ENCODE measurements around the gene MEI4.
"Not testable (repeated sequence)": the region's sequence is repeated elsewhere in the genome, so short reads cannot be mapped to it uniquely, and the experiment has no call there.

Gene MEI4

DNA sequence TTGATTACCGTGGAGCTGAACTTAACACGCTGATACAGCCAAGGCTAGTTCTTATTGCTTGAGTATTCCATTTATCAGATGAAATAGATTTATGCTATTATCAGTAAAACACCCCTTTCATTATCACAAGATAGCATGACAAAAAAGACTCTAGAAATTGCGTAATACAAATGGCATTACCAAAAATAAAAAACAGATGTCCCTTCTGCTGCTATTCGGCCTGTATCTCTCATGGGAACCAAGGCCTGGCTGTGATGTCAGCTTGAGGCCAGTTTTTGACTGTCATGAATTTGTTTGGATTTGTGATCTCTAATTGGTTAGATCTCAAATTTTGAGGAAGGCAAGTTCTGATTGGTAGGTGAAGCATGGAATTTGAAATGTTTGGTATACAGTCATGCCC is 25.2 kb downstream of the MEI4 start:
- DNase-seq (ENCODE audit: low read depth): no peak

DNA sequence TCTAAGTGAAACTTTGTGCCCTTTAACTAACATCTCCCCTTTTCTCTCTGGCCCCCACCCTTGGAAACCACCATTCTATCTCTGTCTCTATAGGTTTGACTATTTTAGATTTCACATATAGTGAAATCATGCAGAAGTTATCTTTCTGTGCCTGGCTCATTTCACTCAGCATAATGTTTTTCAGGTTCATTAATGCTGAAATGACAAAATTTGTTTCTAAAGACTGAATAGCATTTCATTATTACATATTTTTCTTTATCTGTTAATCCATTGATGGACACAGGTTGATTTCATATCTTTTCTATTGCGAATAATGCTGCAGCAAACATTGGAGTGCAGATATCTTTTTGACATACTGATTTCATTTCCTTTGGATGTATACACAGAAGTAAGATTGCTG is 30.7 kb downstream of the MEI4 start:
- no peak for DNase-seq (ENCODE audit: low read depth)

DNA sequence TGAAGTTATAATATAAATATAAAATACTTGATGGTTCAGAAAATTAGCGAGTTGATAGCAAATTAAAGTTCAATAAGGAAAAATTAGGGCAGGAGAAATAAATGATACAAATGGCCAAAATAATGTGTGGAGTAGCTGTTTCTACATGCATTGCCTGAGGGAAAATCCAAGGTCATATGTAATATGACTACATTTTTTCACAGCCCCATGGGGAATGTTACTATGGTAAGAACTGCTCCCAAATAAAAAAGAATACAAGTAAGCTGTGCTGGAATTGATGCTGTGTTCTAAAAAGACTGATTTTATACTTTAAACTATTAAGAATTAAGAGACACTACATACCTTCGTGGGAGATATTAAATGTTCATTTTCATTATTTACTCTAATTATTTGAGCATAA is 34.1 kb downstream of the MEI4 start:
- no peak for DNase-seq (ENCODE audit: low read depth)

DNA sequence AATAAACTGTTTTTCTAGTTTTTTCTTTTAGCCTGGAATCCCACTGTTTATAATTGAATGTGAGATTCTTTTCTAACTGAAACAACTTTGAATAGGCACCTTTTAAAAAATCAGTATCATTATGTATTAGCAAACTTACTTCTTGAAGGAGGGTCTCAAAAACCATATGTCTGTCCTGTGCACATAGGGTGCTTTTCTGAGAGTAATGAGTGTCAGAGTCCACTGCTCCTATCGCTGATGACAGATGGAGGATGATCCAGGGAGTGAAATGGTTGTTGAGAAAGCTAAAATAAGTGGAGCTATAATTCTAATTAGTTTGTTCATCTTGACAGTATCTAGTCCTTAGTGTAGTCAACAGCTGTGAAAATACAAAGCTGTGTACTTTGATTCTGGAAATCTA is 35.8 kb downstream of the MEI4 start:
- no peak for DNase-seq (ENCODE audit: low read depth)

DNA sequence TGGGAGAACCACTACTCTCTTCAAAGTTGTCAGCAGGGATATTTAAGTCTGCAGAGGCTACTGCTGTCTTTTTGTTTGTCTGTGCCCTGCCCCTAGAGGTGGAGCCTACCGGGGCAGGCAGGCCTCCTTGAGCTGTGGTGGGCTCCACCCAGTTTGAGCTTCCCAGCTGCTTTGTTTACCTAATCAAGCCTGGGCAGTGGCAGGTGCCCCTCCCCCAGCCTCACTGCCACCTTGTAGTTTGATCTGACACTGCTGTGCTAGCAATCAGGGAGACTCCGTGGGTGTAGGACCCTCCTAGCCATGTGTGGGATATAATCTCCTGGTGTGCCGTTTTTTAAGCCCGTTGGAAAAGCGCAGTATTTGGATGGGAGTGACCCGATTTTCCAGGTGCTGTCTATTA is 47.3 kb downstream of the MEI4 start:
- DNase-seq (ENCODE audit: low read depth): not testable (repeated sequence)

DNA sequence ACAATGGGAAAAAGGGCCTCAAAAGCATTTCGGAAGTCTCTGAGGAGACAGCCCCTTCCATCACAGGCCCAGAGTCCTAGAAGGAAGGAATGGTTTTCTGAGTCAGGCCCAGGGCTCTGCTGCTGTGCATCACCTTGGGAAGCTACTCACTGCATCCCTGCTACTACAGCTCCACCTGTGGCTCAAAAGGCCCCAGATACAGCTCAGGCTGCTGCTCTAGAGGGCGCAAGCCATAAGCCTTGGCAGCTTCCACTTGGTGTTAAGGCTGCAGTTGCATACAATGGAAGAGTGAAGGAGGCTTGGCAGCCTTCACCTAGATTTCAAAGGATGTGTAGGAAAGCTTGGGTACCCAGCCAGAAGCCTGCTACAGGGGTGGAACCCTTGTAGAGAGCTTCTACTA is 54.8 kb downstream of the MEI4 start:
- no peak for DNase-seq (ENCODE audit: low read depth)

DNA sequence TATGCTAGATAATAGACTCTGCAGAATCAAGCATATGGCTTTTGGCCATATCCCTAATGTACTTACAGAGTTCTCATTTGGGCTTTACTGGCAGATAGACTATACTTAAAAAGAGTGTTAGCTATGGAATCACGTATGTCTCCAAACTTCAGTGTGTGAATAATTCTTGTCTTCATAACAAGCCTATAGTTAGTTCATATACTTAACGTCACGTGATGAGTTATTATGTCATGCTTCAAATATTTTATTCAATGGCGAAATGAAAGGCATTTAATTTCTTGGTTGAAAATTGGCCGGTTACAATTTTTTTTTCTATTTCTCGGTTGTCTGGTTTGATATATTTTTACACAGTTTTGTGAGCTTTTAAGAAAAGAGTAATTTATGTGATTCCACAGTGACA is 62.7 kb downstream of the MEI4 start:
- no peak for DNase-seq (ENCODE audit: low read depth)

DNA sequence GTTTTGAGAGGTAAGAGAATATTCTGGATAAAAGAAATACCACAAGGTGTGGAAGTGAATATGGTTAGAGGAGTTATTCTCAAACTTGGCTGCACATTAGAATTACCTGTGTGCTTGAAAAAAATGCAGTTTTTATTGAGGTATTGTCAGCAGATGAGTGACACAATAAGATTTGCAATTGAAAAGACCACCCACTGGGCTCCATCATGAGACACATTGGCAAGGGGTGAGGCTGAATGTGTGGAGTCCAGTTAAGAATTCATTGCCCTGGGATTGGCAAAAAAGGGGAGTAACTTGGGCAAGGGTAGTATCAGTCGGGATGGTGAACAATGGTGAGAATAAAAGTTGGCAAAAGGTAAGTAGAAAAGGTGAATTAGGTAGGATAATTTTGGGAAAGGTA is 63.5 kb downstream of the MEI4 start:
- no peak for DNase-seq (ENCODE audit: low read depth)

DNA sequence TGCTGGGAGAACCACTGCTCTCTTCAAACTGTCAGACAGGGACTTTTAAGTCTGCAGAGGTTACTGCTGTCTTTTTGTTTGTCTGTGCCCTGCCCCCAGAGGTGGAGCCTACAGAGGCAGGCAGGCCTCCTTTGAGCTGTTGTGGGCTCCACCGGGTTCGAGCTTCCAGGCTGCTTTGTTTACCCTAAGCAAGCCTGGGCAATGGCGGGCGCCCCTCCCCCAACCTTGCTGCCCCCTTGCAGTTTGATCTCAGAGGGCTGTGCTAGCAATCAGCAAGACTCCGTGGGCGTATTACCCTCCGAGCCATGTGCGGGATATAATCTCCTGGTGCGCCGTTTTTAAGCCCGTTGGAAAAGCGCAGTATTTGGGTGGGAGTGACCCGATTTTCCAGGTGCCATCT is 83.2 kb downstream of the MEI4 start:
- DNase-seq (ENCODE audit: low read depth): not testable (repeated sequence)

DNA sequence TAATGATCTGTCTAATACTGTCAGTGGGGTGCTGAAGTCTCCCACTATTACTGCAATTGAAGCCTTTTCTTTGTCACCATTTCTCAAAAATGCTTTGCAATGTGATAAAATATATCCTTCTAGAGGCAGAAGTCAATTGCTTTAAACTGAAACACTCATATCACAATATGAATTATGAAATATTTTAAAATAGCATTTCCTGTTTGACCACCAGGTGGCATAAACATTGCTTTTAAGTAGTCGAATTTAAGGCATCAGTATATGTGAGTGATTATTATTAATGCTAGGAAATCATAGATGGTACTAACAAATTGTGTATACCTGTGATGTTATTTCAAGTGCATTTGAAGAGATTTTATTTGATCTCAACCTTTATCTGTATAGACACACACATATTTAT is 87.5 kb downstream of the MEI4 start:
- no peak for DNase-seq (ENCODE audit: low read depth)

DNA sequence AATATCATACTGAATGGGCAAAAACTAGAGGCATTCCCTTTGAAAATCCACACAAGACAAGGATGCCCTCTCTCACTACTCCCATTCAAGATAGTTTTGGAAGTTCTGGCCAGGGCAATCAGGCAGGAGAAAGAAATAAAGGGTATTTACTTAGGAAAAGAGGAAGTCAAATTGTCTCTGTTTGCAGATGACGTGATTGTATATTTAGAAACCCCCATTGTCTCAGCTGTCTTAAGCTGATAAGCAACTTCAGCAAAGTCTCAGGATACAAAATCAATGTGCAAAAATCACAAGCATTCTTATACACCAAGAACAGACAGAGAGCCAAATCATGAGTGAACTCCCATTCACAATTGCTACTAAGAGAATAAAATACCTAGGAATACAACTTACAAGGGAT is 99.3 kb downstream of the MEI4 start:
- not testable (repeated sequence) for DNase-seq (ENCODE audit: low read depth)

DNA sequence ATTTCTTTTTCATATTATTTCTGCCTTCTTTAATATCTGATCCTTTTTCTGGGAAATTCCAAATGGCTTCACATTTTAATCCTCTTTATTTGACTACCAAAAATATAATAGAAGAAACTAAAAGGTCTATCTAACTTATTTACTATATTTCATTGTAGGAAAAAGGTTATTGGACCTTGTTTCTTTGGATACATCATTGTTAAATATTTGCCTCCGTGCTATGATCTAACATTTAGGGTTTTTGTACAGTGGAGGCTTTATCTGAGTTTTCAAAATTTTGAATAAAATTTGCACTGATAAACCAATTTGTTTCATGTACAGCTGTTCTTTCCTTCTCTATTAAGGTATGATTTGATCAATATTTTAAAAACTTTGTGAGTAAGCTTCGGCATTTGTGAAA is 109.5 kb downstream of the MEI4 start:
- DNase-seq (ENCODE audit: low read depth): no peak

DNA sequence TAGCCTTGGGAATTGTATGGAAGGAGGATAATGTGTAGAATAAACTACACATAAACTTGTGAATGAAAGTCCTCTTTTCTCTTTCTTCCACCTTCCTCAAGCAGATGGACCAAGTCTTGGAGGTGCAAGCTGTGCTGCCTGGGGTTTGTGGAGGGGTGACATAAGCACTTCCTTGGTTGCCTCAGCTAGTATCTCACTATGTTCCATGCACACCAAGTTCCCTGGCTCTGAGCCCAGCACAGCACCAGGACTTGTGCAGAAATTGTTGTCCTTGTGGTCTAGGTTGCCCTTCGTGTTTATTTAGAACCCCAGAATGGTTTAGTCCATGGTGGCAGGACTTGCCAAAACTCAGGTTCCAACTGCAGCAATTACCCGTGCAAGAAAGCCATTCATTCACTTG is 110.3 kb downstream of the MEI4 start:
- DNase-seq (ENCODE audit: low read depth): no peak

DNA sequence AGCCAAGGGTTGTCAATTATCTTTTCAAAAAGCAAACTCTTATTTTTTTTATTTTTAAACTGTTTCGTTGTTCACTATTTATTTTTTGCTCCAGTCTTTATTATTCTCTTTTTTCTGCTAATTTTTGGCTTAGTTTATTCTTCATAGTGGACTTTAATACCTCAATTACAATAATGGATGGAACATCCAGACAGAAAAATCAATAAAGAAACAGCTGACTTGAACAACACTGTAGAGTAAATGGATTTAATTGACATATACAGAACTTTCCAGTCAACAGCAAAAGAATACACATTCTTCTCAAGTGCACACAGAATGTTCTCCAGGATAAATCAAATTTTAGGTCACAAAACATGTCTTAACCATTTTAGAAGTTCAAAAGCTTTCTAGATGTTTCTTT is 111.5 kb downstream of the MEI4 start:
- DNase-seq (ENCODE audit: low read depth): no peak

DNA sequence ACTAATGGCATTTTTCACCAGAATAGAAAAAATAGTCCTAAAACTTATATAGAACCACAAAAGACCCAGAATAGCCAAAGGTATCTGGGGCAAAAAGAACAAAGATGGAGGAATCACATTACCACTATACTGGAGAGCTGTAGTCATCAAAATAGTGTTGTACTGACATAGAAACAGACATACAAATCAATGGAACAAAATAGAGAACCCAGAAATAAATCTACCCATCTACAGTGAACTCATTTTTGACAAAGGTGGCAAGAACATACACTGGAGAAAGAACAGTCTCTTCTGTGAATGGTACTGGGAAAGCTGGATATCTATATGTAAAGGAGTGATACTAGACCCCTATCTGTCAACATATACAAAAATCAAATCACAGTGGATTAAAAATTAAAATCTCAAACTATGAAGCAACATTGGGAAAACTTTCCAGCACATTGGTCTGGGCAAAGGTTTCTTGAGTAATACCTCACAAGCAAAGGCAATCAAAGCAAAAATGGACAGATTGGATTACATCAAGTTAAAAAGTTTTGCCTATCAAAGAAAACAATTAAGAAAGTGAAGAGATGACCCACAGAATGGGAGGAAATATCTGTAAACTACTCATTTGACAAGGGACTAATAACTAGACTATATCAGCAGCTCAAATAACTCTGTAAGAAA is 120.5 kb downstream of the MEI4 start:
- DNase-seq (ENCODE audit: low read depth): no peak

DNA sequence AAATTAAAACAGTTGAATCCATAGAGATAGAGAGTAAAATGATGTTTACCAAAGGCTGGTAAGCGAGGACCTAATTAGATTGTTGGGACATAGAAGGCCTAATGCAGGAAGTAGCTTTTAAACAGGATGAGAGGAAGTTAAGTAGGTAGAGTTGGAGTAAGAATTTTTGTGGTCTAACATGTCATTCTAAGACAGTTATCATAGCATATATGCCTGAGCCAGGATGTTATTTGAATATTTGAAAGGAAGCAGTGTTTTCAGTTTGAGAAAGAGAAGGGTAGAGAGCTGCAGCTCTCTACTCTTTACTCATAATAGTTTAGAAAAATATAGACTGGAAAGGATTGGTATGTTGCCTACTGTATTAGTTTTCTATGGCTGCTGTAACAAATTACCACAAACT is 121.6 kb downstream of the MEI4 start:
- no peak for DNase-seq (ENCODE audit: low read depth)

DNA sequence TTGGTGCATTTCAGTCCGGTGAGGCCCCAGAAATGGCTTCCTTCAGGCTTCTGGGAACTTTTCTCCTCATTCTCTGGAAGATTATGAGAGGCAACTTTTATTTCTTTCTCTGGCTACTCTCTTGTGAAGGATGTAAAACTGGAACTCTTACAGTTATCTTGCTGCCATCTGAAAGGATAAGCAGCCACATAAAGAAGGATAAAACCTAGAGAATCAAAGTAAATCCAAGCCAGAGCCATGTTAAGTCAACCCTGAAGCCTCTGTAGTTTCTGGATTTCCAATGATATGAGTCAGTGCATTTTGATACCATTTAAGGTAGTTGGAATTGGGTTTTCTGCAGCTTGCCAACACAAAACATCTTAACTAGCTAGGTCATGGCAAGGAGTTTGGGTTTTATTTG is 123.6 kb downstream of the MEI4 start:
- no peak for DNase-seq (ENCODE audit: low read depth)

DNA sequence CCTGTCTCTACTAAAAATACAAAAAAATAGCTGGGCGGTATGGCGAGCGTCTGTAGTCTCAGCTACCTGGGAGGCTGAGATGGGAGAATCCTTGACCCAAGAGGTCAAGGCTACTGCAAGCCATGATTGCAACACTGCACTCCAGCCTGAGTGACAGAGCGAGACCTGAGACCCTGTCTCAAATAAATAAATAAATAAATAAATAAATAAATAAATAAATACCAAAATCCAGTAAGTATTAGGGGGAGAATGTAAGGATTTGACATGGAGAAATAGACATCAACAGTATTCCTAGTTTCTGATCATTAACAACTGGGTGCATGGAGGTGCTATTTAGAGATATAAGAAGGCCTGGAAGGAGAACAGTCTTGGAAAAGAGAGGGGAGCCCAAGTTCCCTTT is 125.7 kb downstream of the MEI4 start:
- DNase-seq (ENCODE audit: low read depth): no peak

DNA sequence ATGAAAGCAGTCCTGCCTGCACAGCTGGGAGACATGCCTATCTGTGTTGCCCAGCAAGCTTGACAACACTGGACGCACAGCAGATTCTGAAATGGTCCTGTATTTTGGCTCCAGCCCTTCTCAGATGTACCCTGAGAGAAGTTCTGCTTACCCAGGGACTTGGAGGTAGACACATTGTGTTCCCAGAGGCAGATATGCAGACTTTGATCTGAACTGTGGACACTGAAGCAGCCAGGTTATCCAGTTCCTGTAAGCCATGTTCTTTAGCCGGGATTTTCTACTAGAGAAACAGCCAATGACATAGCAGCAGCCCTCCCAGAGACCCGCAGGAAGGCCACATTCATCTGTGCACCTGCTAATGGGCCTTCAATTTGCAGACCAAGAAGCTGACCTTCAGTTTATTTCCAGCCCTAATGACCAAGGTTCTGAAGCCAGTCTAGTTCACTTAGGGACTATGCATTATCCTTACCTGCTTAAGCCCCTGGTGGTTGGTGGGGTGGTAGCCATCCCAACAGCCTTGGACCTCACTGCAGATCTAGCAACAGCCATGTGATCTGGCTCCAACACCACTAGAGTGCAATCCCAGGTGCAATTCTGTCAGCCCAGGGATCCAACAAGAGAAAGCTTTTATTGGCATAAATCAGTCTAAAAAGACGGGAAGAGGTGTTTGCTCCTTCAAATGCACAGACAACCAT is 134.2 kb downstream of the MEI4 start:
- no peak for DNase-seq (ENCODE audit: low read depth)

DNA sequence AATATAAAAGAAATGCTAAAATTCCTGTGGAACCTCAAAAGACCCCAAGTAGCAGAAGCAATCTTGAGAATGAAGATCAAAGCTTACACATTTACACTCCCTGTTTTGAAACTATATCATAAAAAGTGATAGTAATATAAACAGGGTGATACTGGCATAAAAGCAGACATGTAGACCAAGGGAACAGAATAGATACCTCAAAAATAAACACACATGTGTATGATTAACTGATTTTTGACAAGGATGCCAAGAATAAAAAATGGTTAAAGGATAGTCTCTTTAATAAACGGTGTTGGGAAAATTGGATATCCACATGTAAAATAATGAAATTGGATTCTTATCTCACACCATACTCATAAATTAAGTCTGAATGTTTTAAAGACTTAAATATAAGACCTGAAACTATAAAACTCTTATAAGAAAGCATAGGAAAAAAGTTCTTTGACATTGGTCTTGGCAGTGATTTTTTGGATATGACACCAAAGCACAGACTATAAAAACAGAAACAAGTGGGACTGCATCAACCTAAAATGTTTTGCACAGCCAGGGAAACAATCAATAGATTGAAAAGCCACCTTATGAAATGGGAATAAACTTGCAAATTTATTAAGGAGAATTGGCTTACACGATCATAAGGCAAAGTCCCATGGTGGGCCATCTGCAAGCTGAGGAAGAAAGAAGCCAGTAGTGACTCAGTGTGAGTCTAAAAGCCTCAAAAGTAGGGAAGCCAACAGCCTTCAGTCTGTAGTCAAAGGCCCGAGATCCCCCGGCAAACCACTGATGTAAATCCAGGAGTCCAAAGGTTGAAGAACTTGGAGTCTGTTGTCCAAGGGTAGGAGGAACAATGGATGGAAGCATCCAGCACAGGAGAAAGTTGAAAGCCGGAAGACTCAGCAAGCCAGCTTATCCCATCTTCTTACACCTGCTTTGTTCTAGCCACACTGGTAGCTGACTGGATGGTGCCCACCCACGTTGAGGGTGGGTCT is 144.3 kb downstream of the MEI4 start:
- DNase-seq (ENCODE audit: low read depth): no peak

DNA sequence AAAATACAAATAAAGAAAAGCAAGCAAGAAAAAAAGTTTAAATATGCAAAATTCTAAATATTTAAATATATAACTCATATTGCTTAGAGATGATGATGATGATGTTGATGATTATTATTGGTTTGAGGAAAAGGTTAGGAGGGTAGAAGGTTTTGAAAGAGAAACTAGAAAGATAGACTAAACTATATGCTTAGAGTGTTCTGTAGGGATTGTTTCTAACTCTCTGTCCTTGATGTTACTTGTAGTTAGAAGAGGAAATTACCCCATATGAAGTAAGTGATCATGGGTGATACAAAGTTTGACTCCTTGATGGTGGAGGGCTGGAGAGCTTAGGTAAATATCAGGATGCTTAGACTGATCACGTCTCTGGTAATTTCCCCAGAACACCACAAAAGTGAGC is 159.5 kb downstream of the MEI4 start:
- no peak for DNase-seq (ENCODE audit: low read depth)

DNA sequence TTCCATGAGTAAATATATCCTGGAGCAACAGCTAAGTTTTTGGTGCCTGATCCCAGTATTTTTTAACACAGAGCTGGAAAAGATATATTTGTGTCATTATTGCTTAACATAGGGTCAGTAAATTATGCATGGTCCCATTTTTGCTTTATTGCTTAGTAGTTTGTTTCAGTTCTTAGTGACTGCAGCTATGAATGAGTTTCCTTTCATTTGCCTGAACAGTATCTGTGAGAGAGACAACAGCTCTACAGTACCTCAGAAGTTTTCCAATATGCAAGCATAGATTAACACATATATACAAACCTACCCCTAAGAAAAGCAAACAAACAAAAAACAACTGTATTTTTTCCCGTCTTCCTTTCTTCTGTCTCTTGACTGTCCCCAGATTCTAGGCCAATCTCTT is 160.3 kb downstream of the MEI4 start:
- no peak for DNase-seq (ENCODE audit: low read depth)

DNA sequence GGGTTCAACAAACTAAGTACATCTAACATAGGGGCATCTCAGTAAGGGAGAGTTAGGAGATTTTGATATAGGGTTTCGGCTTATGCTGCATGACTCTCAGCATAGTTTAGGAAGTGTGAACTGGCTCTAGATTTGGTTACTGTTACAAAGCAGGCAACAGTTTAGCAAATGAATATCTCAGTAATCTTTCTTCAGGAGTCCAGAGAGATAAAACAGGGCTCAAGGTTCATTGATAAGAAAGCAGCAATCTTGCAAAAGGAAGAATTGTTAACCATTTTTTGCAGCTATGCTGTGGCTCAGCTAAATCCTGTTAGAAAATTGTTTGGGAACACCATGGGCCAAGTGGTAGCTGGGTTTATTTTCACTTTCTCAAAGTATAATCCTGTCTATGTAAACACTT is 161.3 kb downstream of the MEI4 start:
- DNase-seq (ENCODE audit: low read depth): no peak
